H1 (cell line): ENCODE measurements around the gene CCDC8. TPM values are rescaled to one million over a fixed set of nuclear protein-coding genes. Genes with fewer than 3 reads are reported as not detected.

Experiments used
- ATF2 ChIP-seq: IDR thresholded peaks from 2 replicates; pipeline ENCODE4 v1.6.1; 2012; ENCODE audit warnings: low read length, inconsistent platforms
- BCL11A ChIP-seq, 2 experiments: IDR thresholded peaks; one replicate each; pipeline ENCODE4 v1.6.1; 2011; ENCODE audit warnings: low read depth in 2 of 2, low read length in 2 of 2, mild to moderate bottlenecking in 2 of 2
- HDAC6 ChIP-seq: IDR thresholded peaks from one replicate; pipeline ENCODE4 v1.7.1; 2012; ENCODE audit warnings: low read depth, mild to moderate bottlenecking, inconsistent platforms, low read length, moderate library complexity
- POLR2AphosphoS5 ChIP-seq: IDR thresholded peaks from 2 replicates; pipeline ENCODE4 v1.6.1; 2011; ENCODE audit warnings: low read depth, low read length
- TAF7 ChIP-seq: optimal IDR thresholded peaks from 2 replicates; pipeline ENCODE3; 2011; ENCODE audit warnings: low read depth, mild to moderate bottlenecking, inconsistent platforms, low read length, moderate library complexity, borderline replicate concordance
- USF2 ChIP-seq: IDR thresholded peaks from 2 replicates; pipeline ENCODE4 v1.6.1; 2011; ENCODE audit warnings: low read length, improper control_type of control experiment
- polyA plus RNA-seq, 7 experiments: library from polyadenylated mRNA; depleted of rRNA in 3 of 7; stranded (reverse) in 5 of 7; unstranded in 2 of 7; fragments of >200 nt in 5 of 7; fragments of 200-250 nt in 2 of 7; gene quantifications; 1 replicate in 5 of 7; 2 replicates in 1 of 7; 4 replicates in 1 of 7; pipeline versions ENCODE4 v1.2.1 to v1.2.3, GENCODE V29; 2011 to 2013; ENCODE audit warnings: missing spikeins in 2 of 7, mixed read lengths in 2 of 7
- total RNA-seq: library from RNA; stranded (reverse); fragmentation: NEBNext Ultra II Directional; extraction: Animal tissue kit (Norgen Biotek cat#: 25700); gene quantifications from 2 replicates; pipeline ENCODE4 v1.2.1, GENCODE V29; 2021

CCDC8 gene
- total and polyA plus RNA-seq, 2 of the 8 experiments (the other 6 are each of a cell fraction or from before 2014, with no cell fraction given) = 4.9 to 13.6 TPM

GRCh38 chr19:46392252-46392801 is 21.0 kb downstream of the CCDC8 start (continued):
- TF ChIP-seq USF2 (no peak), BCL11A (IDR thresholded peaks at IDR 0.05; ENCODE audit: low read depth in 2 of 2, low read length in 2 of 2) (no peak), POLR2AphosphoS5 (no peak), HDAC6 (no peak), TAF7 (no peak), ATF2 (no peak)
